ENCODE data around the gene ZFAND2B.

ZFAND2B gene

DNA sequence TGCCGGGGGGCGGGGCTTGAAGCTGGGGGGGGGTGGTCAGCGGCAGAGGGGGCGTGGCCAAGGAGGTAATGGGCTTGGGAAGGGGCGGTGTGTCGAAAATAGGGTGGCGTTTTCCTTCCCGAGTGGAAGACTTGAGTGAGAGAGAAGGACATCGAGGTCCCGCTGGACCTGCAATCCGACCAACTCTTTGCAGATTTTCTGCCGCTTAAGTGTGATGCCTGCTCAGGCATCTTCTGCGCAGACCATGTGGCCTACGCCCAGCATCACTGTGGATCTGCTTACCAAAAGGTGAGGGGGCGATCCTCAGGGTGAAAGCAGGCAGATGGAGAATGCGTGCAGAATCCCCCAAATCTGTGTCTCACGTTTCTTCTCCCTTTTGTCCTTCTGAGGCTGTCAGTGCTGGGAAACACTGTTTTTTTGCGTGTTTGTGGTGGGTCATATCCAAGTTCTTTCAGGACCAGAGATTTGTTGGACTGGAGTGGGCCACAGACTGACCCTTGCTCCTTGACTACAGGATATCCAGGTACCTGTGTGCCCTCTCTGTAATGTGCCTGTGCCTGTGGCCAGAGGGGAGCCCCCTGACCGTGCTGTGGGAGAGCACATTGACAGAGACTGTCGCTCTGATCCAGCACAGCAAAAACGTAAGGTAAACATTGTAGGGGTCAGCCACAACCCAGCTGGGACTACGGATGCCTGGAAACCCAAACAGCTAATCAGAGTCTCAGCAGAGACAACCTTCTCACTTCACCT is 727 bp downstream of the ZFAND2B start:
- no peak for FAIRE-seq

DNA sequence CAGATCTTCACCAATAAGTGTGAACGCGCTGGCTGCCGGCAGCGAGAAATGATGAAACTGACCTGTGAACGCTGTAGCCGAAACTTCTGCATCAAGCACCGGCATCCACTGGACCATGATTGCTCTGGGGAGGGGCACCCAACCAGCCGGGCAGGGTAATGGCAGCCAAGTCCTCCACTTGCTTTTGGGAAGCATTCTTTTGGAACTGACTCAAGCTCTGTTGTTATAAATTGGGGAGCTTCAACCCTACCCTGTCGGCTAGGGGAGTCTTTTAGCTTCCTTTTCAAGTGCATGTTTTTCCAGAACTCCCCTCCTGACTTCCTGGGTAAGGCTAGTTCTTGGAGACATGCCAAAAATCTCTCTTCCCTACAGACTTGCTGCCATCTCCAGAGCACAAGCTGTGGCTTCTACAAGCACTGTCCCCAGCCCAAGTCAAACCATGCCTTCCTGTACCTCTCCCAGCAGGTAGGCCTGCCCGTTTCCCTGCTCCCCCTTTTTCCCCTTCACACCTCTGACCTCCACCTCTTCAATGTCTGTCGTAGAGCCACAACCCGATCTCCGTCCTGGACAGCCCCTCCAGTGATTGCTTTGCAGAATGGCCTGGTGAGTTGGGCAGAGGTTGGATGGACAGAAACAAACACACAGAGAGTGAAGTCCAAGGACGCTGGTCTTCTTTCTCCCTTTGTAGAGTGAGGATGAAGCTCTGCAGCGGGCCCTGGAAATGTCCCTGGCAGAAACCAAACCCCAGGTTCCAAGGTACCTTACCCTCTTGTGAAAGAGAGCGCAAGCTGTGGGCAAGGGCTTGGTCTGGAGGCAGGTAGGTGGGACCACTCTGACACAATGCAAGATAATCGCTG is 1.5 kb downstream of the ZFAND2B start:
- no peak for FAIRE-seq

DNA sequence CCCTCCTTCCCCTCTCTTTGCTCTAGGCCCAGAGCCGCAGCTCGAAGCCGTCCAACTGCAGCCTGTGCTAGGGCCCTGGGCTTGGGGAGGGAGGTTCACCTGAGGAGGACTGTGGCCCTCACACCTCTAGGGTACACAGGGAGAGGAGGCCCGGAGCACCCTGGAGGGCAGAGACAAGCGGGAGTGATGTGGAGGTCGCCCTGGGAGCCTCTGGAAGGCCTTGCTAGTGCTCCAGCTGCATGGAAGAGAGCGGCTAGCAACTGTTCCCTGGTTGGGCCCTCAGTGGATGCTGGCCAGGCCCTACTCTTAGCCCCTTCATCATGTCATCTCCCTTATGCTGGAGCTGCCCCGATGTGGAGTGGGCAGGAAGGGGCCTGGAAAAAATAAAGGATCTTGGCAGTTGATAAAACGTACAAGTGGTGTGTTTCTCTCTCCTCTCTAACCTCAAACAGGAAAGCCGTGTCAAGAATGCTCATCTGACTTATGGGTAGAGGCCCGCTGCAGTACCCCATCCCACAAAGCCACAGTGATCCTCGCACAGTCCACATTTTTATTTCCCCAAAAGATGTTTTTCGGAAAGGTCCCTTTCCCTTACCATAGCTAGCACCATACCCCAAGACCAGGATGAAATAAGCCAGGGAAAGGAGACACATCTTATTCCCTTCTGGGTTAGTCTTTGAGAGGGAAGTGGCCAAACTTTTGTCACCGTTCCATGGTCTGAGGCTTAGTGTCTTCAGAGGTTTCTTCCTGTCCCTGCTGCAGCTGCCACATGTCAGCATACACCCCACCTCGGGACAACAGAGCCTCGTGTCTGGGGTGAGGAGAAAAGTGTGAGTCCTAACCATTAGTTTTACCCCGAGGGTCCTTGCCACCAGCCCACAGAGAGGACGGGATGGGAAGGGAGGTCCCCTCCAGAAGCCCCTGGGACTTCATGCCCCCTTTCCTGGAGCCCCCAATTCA is 2.9 kb downstream of the ZFAND2B start:
- FAIRE-seq = no peak

DNA sequence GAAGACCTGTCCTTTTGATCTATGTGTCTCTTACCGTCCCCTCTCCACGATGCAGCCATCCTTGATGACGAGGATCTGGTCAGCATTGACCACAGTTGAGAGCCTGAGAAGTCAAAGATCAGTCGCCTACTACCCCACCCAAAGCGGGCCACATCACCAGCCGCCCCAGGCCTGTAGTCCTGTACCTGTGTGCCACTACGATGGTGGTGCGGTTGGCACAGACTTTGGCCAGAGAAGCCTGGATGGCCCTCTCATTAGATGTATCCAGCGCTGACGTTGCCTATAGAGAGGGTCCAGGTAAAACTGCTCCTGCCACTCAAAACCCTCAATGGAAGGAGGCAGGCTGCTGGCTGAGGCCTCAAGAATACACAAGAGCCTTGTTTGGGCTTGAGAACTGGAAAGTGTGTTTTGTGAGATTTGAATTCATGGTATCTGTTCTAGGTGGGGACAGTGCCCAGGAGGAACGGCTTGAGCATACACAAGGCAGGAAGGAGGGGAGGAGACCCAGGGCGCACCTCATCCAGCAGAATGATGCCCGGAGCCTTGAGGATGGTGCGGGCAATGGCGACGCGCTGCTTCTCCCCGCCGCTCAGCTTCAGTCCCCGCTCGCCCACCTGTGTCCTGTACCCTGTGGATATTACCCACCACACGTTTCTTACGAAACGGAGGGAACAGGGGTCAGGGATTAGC is 3.8 kb downstream of the ZFAND2B start:
- no peak for FAIRE-seq

DNA sequence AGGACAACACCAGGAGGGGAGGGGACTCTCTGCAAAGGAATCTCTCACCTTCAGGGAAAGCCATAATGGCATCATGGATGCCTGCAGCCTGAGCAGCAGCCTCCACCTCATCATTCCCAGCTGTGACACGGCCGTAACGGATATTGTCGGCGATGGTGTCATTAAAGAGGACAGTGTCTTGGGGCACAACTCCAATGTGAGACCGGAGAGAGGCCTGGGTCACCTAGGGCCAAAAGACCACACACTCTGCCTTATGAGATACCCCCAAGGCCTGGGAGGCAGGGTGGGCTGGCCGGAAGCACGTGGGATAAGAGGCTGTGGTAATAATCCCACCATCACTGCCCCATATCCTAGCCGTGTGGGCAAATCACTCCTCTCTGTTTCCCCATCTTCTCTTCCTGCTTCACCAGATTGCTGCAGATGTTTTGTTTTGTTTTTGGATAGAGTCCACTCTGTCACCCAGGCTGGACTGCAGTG is 4.3 kb downstream of the ZFAND2B start:
- FAIRE-seq = no peak

DNA sequence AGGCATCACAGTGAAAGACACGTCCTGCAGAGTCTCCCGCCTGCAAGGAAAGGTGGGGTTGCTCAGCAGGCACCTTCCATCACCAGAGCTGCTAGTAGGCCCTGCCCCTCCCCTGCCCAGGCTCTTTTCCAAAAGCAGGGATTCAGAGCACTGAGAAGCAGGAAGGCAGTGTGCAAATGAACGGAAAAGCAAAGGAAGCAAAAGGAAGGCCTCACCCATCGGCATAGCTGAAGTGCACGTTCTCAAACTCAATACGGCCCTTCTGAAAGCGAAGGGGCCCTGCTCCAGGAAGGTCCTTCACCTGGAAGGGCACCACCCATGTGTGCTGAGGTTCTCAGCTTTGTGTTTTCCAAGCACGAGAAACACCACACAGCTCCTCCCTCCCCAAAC is 6.4 kb downstream of the ZFAND2B start:
- no peak for FAIRE-seq

DNA sequence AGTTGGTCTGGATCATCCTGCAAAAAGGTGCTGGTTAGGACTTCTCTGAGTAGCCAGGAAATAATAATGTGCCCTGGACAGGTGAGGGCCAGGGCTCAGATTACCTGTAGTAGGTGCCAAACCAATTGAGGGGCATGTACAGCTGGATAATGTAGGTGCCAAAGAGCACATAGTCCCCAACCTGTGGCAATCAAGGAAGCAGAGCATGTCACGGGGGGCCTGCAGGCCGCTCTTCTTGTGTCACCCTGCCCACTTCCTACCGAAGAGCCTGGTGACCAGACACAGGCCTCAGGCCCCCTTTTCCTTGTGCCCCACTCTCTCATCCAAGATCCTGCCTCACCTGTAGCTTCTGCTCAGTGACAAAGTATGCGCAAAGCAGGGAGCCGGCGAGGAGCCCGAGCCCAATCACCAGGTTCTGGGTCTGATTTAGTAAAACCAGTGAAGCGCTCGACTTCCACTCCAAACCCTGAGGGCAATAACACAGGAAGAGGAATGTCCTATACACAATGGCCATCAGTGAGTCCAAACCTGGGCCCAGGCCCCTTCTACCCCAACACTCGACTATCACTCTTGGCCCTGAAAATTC is 7.0 kb downstream of the ZFAND2B start:
- no peak for FAIRE-seq

DNA sequence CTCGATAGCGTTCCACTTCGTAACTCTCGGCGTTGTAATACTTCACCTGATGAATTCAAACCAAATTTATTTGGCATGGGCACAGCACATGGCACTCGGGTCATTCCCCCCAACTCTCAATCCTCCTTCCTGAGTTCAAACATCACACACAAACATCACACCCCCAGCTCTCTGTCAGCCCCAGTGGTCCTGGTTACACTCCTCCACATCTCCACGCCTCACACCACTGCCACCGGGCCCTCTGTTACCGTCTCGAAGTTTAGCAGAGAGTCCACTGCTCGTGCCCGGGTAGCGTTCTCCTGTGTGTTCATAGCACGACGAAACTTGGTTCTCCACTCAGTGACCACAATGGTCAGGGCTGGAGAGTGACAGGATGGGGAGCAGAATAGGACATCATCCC is 7.6 kb downstream of the ZFAND2B start:
- no peak for FAIRE-seq

DNA sequence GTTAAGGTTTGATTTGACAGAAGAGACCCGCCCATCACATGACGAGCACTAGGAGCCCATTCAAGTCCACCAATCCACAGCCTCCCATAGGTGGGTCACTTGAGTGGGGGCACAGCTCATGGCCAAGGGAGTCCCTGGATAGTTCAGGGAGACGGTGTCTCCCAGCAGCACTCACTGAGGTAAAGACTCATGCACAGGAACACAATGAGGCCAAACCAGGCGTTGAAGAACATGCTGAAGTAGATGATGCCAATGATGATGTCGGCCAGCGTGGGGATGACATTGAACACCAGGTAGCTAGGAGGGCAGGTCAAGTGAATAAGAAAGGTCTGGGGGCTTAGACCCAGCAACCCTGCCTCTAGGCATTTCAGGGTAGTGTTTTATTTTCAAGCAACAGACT is 8.2 kb downstream of the ZFAND2B start:
- no peak for FAIRE-seq

DNA sequence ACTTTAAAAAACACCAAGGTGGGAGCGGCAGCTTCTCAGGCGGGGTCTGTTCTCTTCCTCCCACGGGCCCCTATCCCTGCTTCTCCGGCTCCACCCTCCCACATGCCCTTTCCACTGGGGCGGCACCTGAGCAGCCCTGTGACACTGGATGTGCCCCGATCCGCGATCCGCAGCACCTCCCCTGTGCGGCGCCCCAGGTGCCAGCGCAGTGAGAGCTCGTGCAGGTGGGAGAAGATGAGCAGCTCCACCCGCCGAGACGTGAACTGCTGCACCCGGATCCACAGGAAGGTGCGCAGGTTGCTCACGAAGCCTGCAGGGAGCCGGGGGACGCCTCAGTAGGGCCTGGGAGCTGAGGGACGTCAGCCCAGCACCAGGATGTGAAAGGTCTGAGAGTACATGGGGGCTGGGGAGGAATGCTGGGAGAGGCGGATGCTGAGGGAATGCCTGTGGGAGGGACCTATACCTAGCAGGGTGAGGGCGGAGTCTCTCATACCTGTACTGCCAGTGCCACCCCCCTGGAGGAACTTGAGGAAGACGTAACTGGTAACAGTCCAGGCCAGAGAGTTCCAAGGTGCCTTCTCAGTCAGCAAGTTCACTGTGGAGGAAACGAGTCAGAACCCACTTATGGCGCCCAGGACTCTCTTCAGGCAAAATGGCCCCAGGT is 9.4 kb downstream of the ZFAND2B start:
- no peak for FAIRE-seq

DNA sequence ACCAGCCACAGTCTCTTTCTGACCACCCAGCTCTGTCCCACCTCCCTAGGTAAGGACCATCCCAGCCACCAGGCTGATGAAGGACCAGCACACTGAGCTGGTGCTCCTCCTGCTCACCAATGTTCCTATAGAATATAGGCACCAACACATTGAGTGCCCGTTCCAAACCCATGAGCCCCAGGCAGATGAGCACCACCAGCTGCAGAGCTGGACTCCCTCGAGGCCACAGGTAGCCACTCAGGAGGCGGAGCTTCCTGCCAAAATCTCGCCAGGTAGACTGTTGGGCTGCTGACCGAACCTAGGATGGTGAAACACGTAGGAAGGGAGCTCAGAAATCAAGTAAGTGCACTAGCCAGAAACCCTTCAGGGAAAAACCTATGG is 9.9 kb downstream of the ZFAND2B start:
- FAIRE-seq = no peak

DNA sequence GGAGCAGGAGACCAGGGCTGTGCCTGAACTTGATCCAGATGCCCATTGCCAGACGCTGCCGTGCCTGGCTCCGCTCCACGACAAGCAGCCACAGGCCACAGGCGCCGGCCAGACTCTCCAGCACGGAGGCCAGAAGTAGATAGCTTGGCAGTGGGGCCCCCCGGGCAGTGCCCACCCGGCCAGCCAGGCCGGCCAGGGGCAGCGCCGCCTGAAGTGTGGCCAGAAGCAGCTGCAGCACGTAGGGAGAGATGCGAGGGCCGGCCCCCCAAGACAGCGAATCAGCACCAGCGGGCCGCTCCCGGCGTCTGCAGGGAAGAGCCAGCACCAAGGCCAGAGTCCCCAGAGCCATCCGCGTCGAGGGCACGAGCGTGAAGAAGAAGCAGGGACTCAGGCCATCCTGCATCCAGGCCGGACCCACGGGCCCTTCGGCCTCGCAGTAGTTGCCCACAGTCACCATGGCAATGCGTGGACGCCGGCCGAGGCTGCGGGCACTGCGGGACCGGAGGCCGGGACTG is 11.7 kb downstream of the ZFAND2B start:
- no peak for FAIRE-seq

DNA sequence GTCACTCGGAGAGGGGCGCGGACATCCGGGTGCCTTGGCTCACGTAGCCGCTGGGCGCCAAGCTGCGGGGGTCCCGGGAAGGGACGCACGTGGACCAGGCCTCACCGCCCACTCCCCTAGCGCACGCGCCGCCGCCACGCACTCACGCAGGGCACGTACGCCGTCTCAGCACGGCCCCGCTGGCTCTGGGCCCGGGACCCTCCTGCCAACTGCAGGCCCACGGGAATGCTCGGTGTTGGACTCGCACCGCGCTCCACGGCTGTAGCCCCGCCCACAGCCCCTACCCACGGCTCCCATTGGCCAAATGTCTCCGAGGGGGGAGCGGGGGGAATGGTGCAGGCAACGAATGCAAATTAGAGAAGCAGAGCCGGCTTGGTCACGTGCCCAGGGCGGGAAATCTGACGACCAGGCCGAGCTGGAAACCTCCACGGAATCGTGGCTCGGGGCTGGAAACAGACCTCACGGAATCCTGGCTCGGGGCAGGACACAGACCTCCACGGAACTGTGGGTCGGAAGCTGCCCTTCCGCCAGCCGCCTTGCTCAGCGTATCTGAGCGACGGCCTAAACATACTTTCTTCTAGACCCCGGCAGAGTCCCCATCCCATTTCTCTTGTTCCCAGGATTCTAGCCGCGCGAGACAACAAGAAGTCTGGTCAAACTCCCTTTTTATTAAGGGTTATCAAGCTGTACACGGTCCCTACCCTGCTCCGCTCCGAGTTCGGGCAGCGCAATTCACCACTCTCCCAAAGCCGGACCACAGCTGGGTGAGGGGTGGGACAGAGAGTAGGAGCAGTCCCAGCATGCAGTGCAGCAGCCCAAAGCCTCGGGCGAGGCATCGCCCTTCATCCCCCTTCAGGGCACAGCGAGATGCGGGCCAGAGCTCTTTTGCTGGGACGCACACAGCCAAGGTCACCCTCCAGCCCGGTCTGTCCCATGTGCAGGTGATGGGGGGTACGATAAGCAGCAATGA is 12.4 kb downstream of the ZFAND2B start, which contains the start of gene ABCB6:
ABCB6 (minus strand) TSS at position 227 of the 970 bp plus-strand sequence. CDS start 285 bp downstream, outside the sequence.
- peak; percentile 73 for FAIRE-seq

DNA sequence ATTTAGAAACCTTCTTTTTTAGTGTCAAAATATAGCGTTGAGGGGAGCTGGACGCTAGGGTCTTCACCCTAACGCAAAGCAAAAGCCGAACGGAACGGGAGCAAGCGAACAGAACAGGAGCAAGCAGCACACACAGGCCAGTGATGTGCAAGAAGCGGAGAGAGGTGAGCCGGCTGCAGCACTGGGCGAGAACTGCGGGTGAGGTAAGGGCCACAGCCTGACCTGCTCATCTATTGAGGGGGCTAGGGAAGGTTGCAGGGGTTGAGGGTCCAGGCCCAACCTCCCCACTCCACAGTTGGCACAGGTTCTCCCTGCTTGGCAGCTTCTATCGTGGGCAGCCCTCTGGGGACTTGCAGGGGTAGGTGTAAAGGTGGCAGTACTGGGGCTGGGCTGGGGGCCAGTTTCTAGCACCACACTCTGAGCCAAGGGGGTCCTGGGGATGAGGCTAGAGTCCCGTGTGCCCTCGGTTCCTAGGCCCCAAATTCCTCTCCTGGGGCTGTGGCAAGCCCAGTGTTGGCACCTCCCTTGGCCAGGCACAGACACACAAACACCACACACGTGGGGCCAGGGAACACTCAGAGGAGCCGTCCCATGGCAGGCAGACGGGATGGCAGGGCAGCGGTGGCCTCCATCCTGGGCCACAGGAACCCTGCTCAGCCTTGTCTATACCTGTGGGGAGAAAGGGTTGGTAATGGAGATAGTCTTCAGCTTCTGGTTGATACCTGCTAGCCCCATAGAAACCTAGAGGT is 13.4 kb downstream of the ZFAND2B start:
- FAIRE-seq = no peak

DNA sequence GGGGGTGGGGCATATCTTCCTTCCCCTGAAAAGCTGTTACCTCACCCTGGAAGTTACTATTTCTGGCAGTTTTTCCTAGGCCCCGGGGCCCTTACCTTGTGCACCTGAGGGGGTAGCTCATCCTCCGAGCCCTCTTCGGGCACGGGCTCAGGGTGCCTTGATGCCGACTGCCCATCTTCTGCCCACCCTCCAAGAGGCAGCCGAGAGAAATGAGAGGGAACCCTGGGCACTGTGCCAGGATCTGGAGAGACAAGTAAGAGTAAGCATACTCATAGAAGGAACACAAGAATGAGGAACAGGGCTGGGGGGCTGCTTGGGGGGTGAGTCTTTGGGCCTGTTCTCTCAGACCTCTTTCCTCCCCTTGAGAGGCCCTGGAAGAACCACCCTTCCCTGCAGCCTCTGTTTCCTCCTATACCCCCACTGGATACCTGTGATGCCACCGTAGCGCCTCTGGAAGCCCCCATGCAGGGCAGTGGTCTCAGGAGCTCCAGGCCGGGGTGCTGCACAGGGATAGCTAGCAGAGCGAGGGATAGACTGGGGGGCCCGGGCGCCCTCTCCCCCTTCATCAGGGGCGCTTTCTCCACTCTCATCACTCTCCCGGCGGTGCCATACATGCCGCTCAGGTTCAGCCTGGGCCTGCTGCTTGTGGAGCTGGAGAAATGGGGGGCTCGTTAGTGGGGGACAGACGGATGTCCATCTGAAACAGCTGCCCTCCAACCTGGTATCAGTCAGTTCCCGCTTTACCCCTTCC is 14.2 kb downstream of the ZFAND2B start:
- FAIRE-seq = no peak

DNA sequence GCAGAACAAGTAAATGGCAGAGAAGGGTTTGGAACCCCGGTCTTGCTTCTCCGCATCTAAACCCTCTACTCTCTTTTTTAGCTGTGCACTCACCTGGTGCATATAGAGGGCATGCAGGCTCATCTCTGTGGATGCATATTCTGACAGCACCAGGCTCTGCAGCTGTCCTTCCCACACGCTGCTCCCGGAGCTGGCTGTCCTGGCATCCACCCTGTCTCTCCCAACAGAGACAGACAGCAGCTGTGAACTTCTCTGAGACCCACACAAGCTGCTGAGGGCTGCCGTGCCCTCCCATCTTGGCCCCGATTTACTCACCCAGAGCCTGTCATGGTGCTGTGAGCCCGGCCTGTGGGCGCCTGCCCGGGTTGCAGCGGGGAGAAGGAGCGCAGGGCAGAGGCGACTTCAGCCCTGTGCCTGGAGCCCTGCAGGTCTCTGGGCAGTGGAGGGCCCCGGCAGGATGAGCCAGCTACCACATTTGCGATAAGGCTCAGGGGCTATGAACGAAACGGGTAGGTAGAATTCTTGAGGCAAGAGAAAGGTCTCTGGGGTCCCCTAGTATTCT is 15.5 kb downstream of the ZFAND2B start:
- no peak for FAIRE-seq

DNA sequence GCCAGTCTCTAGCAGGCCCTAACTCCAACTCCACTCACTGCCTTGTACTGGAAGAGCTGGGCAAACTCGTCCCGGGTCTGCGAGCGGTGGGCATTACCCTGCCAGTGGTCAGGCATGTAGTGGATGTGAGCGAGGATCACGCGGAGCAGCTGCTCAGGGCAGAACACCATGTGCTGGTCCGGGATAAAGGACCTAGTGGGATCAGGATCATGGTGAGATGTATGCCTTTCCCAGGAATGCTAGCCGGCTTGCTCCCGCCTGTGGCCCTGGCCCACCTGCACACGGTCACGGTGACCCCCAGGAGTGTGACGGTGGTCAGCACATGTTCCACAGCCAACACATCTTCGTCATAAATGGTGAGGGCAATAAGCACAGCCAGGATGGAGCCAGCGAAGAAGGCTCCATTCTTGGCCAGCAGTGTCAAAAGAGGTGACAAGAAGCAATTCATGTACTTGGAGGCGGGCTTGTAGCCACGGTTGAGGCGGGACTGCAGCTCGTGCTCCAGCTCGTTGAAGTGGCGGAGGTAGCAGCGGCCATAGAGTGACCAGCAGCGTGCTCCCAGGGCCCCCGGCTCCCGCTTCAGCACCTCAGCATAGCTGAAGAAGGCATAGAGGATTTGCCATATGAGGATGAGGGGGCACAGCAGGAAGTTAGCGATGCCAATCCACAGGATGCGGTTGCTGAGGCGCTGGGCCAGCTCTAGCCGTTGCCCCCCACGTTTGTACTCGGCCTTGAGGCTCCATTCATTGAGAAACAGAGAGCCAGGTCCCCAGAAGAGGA is 17.4 kb downstream of the ZFAND2B start:
- no peak for FAIRE-seq
